ENCODE results near the gene UNC5A. TPM values are rescaled to one million over a fixed set of nuclear protein-coding genes. Genes with fewer than 3 reads are reported as not detected.

Gene UNC5A
- total RNA-seq (2022; extraction: Qiagen RNA extraction; ENCODE audit: low read depth): 0.13 to 0.41 TPM (median 0.27 TPM) in 5 replicates

GRCh38 chr5:176810081-176810597 lies at the start of gene UNC5A:
Gene UNC5A (plus strand): TSS chr5:176810559. CDS start chr5:176810751, 192 bp downstream.

GRCh38 chr5:176899296-176899891 lies 89.0 kb downstream of the UNC5A start, which contains the start of gene HK3:
Gene HK3 (minus strand): TSS chr5:176899346. CDS start chr5:176896159, 3,187 bp downstream.

Other genes starting within 250 kb of the UNC5A start
- gene GPRIN1, start 200.4 kb upstream of the UNC5A start, total RNA-seq (2022; extraction: Qiagen RNA extraction; ENCODE audit: low read depth): 7.3 to 10.2 TPM (median 8.8 TPM) in 5 replicates
- 0.56 to 1.5 TPM (median 0.94 TPM) in 5 replicates for gene SNCB, start 180.0 kb upstream of the UNC5A start, total RNA-seq (2022; extraction: Qiagen RNA extraction; ENCODE audit: low read depth)
- not detected in 5 replicates for gene EIF4E1B, start 179.9 kb upstream of the UNC5A start, total RNA-seq (2022; extraction: Qiagen RNA extraction; ENCODE audit: low read depth)
- 55.7 to 67.2 TPM (median 61.9 TPM) in 5 replicates for gene TSPAN17, start 163.1 kb upstream of the UNC5A start, total RNA-seq (2022; extraction: Qiagen RNA extraction; ENCODE audit: low read depth)
- not detected in 5 replicates for gene HK3, start 88.8 kb downstream of the UNC5A start, total RNA-seq (2022; extraction: Qiagen RNA extraction; ENCODE audit: low read depth)
- gene UIMC1, start 196.2 kb downstream of the UNC5A start, total RNA-seq (2022; extraction: Qiagen RNA extraction; ENCODE audit: low read depth): 42.3 to 48.4 TPM (median 43.8 TPM) in 5 replicates
- gene ZNF346, start 212.1 kb downstream of the UNC5A start, total RNA-seq (2022; extraction: Qiagen RNA extraction; ENCODE audit: low read depth): 9.2 to 11.1 TPM (median 10.2 TPM) in 5 replicates